GM20431 (cell line): ENCODE measurements around the gene MRPS23.

Source experiments
- in situ Hi-C: fragments of 300-500 bp; cut with MseI, MboI; formaldehyde crosslinking; loops from one replicate; pipeline ENCODE4 v1.15.0; 2020; ENCODE audit warnings: low sequenced_read_pairs; ENCODE audit not compliant: unreplicated experiment

Gene MRPS23

DNA sequence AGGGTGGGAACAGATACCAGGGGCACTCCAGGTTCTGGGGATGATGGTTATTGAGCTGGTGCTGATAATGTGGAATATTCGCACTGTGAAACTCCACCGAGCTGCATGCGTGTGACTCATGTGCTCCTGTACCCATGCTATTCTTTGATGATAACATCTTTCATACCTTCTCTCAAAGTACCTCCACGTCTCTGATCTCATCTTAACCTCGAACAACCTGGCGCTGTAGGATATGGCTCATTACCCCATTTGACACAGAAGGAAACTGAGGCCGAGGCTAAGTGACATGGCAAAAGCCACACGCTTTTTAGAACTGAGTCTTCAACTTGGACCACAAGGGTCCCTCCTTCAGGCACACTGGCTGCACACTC is 30.2 kb upstream of the MRPS23 start:
- in situ Hi-C loops, result no loop called here

DNA sequence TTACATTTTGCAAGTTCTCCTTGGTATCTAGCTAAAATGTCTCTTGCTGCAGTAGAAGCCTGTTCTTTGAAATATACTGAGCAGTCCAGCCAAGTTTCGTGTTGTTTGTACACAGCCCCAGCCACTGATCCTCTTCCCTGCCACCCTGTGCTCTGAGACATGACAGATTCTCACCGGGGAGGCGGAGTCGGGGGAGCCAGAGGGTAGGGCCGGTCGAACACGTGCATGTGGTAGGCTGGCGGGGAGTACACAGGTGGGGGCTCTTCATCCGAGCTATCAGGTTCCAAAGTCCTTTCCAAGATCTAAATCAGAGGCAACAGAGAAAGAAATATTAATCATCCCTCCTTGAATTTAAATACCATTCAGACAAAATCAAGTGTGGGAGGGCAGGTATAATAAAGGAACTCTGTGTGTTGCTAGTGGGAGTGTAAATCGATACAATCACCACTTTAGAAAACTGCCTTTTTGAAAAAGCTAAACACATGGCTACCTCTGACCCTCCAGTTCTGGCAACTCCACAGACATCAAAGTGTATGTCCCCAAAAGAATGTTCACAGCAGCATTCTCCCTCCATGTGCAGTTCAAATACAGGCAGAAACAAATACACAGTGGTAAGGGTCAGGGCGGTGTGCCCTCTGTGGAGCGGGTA is 29.7 kb upstream of the MRPS23 start:
- in situ Hi-C loops, result no loop called here

DNA sequence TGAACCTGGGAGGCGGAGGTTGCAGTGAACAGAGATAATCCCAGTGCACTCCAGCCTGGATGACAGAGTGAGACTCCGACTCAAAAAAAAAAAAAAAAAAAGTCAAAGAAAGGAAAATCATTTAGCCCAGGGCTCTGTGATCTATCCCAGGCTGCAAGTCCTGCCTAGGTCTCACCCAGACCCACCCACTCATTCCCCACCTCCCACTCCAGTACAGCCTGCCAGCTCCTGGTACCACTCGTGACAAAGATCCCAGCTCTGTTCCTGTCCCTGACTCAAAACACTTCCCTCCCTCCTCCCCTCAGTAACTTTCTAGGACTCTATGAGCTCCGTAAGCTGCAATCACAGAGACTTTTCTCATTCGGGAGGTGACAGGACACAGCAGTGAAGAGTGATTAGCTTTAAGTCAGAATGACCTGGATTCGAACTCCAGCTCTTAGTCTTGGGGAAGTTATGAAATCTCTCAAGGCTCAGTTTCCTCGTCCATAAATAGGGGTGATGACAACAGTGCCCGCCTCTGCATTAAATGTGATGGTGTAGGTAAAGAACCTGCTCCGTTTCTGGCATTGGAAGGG is 28.0 kb upstream of the MRPS23 start:
- in situ Hi-C loops, result no loop called here

DNA sequence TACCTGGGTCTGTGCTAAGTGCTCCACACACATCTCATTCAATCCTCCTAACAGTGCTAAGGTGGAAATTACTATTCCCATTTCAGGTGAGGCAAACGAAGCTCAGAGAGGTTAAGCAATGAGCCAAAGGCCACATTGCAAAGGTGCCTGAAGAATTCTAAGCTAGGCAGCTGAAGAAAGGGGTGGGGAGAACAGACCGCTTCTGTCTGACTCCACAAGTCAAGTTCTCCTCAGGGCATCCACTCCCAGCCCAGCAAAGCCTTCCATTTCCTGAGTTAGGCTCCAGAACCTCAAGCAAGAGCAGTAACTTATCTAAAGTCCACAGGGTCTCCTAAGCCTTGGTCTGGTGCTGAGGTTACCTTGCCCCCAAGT is 27.0 kb upstream of the MRPS23 start:
- in situ Hi-C loops, result no loop called here

DNA sequence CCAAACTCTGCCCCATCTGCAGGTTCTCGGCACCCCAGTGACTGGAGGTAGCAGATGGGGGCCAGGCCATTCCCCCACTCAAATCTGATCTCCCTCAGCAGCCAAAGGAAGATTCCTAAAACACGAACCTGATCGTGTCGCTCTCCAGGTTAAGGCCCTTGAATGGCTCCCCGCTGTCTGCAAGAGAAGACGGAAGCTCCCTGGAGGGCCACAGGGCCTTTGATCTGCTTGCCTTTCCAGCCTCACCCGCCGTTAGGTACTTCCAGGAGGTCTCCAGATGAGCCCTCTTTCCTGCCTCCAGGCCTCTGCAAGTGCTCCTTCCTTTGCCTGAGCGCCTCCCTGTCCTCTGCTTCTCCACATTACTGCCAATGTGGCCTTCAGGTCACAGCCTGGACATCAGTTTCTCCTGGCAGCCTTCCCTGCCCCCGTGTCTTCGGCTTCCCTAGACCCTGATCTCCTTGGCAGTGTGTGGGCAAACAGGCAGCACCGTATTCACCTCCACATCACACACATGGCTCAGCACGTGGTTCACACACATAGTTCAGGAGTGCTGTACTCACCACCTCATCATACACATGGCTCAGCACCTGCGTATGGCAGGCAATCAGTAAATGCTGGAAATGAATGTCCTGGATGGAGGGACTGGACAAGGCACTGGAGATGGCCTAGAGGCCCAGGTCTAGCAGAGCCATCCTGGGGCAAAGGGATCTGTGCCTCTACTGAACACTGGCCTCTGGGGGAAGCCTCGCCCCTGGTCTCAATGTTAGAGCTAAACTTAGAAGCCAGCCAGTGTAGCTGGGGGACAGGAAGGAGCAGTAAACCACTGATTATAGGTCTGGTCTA is 26.4 kb upstream of the MRPS23 start:
- in situ Hi-C loops, result no loop called here

DNA sequence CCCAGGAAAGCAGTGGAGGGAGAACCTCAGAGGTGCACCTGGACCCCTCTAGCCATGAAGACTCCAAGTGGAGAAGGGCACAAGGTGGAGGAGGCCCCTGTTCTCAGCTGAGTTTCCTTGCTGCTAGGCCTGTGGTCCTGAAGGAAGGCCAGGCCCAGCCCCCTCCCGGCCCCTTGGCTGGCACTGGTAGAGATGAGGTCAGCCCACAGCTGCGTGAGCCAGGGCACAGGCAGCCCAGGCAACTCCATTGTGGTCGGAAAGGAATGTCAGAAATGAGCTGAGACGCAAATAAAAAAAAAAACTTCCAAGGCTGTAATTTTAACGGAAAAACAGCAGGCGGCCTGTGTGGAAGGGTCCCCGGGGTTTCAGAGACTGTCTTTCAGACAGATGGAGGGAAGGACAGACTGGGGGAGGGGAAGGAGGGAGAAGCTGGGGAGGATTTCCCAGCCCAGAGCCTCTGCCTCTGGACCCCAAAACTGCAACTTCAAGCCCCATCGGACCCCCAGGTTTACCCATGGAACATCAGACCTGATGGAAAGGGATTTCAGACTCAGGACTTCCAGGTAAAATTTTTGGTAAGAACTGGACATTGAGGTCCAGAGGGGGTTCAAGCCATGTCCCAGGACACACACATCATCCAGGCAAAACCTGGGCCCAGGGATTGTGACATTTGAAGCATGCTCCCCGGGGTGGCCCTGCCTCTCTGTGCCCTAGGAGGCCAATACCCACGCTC is 25.6 kb upstream of the MRPS23 start:
- in situ Hi-C loops, result no loop called here

DNA sequence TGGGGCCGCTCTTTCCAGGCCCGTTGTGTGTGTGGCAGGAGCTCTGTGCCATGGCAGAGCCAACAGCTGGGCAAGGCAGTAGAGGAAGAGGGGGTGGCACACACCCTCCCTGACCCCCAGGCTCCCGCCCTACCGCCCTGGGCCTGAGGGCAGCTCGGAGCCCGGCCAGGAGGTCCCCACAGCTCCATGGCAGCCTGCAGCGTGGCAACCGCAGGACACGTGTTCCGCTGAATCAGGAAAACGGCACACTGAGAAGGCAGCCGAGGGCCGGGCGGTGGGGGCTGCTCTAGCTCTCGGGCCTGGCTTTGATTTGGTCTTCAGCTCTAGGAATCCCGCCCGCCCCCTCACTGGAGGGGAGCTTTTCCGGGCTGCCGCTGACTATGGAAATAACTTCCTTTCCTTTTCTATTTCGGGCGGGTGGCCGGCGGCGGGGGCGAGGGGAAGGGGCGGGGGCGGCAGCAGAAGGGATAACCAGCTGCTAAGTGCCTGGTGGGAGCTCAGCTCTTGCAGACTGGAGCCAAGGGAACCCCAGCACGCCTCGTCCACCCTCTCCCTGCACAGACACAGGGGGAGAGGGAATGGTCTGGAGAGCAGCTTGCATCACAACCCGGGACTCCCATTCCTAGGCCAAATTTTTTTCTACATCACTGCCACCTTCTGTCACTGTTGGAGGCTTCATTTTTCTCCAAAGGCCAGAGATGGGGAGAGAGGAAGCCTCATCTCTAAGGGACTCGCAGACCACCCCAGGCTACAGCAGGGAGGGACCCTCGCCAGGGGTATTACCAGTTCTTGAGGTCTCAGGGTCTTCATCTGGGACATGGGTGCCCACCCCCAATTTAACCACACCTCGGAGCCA is 24.8 kb upstream of the MRPS23 start:
- in situ Hi-C loops, result no loop called here

DNA sequence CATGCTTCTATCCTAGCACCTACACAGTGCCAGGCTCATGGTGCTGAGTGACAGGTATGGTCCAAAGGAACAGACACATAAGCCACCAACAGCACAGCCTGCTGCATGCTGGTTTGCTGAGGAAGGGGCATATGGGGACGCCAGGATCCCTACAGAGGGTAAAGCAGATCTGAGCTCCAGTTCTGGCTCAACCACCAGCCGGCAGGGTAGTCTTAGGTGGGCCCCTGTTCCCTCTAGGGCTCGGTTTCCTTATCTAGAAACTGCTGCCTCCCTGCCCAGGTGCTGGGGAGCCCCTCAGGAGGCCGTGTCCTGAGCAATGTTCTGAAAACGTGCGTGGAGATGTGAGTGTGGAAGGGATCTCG is 24.2 kb upstream of the MRPS23 start:
- in situ Hi-C loops, result no loop called here

DNA sequence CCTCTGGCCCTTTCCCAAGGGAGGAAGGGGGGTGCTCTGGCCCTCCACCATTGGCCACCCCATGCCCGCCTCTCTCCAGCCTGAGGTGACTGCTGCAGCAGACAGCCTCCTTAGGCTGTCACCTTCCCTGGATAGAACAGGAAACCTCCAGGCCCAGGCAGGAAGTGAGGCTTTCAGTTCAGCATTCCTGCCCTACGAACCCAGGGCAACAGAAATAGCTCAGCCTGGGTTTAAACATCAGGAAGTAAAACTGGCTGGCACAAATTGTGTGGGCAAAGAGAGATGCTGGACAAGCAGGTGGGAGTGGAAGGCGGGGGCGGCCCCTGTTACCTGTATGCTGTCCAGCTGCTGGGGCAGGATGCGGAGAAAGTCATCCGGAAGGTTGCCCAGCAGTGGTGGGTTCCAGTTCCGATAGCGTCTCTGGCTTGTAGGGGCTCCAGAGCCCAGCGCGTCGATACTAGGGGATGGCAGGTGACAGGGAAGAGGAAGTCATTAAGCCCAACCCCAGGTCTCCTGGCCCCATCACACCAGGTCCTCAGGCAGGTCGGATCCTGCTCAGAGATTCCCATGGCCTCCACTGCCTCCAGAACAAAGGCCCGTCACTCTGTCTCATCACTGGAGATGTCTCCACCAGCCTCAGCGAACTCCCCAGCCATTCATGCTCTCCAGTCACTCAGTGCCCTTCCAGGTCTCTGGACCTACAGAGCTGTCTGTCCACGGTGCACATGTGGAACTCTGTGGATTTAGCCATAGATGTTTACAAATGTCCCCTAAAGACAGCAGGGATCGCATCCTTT is 23.6 kb upstream of the MRPS23 start:
- in situ Hi-C loops, result no loop called here

DNA sequence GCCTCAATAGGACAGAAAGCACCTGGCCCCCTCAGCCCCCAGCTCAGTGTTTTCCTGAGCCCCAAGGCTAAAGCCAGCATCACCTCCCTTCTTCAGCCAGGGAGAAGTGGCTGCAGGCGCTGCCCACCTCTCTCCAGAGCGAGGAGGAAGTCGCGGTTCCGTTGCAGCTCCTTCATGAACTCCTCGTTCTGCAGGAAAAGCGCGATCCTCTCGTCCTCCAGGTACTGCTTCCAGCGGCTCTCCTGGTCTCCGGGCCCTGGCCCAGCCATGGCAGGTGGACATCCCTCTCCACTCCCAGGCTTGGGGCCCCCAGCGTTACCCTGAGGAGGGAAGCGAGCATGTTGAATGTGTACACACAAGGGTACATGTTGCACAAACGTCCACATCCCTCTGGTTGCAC is 22.7 kb upstream of the MRPS23 start:
- in situ Hi-C loops, result no loop called here

DNA sequence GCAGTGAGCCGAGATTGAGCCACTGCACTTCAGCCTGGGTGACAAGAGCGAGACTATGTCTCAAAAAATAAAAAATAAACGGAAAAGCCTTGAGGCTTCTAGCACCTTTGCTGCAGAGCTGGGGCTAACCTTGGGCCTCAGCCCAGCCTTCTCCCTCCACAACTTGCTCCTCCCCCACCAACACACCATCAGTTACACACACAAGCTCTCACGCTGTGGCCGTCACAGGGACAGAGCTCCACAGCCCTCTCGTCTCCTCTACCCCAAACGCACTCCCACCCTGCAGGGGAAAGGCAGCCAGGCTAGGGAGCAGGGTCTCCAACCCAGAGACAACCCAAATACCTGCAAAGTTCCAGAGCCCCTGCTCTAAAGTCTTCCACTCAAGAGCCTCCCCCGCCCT is 22.0 kb upstream of the MRPS23 start:
- in situ Hi-C loops, result no loop called here

DNA sequence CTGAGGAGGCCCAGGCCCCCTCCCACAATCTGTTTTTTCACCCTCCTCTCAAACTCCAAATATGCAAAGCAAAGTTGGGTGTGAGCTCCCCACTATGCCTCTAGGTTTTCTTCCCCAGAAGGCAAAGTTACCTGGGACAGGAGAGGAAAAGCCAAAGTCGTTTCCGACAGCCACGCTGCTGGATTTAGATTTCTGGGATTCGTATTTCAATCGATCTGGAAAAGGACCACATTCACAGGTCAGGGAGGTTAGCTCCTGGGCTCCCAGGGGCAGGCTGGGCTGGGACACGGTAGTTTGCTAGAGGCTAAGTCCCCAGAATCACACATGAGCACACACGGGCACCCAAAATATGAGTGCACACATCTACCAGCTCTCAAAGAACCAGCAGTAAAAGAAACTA is 21.3 kb upstream of the MRPS23 start:
- in situ Hi-C loops, result no loop called here

DNA sequence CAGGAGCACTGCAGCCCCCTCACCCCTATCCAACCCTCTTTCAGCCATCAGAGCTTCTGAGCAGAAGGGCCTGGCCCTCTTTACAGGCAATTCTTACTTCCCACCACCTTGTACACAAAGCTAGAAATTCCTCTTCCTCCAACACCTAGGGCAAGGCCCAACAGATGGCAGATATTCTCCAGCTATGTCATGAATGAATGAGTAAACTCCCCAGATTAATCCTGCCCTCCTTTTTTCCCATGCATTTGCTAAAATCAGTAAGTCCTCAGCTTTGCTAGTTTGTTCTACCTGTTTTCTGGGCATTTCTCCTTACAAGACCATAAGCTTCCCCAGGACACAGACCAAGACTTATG is 20.4 kb upstream of the MRPS23 start:
- in situ Hi-C loops, result no loop called here

DNA sequence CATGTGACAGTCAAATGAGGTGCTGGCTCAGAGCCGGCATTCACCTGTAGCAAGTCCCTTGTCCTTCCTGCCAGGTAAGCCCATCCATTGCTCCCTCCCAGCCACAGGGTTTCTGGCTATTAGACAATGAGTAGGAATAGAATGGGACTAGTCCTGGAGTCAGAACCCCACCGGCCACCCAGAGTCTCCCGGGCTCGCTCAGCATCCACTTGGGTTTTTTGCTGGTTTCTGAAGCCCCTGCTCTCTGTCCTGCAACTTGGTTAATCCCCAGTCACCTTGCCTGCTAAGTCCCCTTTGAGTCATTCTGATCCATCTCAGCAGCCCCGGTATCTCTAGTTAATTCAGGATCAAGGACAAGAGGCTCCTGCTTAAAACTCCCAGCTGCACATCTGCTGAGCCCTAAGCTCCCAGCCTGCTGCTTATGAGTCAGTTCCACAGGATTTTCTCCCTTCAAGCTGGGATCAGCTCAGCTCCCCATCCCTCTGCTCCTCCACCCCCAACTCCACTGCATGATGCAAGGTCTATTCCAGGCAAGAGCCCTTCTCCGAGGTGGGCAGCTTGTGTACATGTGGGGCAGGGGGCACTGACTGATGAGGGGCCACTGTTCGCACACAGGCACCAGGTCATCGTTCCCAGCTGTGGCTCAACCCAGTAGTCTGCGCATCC is 19.9 kb upstream of the MRPS23 start:
- in situ Hi-C loops, result no loop called here

DNA sequence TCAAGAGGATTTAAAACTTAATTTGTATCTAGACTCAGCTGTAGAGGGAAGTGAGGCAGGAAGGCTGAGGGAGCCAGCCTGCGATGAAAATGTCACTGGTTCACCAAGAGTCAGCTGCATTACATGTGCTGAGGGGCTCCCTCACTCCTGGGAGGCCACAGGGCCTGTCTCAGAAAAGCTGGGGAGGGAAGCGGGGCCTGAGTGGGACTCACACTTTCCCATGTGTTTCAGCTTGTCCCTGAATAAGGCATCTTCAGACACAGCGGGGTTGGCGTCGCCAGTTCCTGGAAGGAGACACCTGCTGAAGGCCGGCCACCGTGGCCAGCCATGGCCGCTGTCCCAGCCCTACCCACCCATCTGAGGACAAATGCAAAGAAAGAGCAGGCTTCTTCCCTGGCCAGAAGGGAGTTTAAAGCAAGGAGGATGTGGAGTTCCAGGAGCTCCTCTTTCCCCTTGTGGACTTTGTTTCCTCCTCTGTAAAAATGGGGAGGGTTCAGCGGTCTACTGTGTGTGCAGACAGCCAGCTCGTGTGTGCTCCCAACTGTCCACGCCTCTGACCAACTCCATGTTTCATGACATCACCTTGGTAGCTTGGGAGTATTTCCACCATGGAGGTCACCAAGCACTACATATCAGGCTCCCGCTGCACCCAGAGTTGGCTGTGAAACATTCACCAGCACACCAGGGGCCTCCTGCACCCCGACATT is 19.2 kb upstream of the MRPS23 start:
- in situ Hi-C loops, result no loop called here

DNA sequence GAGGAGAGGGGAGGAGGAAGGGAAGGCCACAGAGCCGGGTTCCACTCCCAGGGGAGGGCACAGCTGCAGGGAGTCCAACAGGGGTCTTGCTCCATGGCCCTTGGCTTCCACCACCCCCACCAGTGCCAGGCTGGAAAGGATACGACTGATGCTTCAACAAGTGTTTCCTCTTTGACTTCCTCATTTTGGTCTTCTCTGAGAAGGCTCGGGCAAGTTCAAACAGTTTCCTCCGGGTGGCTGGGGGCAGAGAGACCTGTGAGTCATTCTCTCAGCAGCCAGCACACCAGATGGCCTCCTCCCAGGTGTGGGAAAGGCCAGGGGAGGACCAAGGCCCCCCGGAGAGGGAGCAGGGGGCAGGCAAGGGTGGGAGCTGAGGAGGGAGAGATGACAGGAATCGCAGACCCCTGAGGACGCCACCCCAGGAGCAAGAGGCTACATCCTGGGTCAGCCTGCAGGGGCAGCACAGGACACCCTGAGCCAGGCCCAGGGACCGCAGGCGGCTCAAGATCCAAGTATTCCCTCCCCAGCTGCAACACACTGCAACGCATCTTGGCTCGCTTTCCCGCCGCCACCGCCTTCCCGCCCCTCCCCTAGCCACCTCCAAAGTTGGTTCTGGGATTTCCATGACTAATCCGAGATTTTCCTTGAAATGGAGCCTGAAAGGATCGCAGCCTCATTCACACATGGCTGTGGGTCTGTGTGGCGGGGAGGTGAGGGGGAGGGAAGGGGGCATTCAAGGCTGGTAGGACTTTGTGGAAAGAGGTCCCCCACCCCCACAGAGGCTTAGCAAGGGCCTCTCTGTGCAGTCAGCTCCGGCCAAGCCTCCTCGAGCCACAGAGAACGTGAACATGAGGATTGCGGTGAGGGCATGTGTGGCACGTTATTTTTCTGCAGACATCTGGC is 18.4 kb upstream of the MRPS23 start:
- in situ Hi-C loops, result no loop called here

DNA sequence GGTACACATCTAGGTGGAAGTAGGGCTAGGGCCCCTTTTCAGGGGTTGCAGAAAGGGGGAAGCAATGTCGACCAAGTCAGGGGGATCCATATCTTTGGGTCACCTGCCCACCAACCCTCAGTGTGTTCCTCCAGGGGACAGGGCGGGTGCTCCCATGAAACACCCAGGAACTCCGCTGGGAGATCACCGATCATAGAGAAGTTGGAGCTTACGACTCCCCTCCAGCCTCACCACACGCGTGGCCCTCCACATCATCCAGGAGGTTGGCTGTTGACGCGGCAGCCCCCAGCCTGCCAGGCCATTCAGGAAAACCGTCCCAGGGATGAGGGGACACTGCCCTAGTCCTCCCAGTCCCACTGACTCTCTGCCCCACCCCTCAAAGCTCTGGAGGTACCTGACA is 17.3 kb upstream of the MRPS23 start:
- in situ Hi-C loops, result no loop called here
